K562 (cell line): Measurements from ENCODE around the gene VSIG10L. TPM values are rescaled to one million over a fixed set of nuclear protein-coding genes. Genes with fewer than 3 reads are reported as not detected.

Experiments
- ATAC-seq: fragments of 200-7000 bp; cut with Tn5 transposase; 3 replicates; pipeline ENCODE4 v1.9.1; 2020; ENCODE audit warnings: moderate library complexity
- BruUV-seq: library from RNA; stranded (reverse); fragments of 400-500 nt; replicated peaks from 2 replicates; lab custom pipeline; 2021; lab: Mats Ljungman, UMichigan
- CTCF ChIA-PET: fragments of 300-600 bp; formaldehyde crosslinking; extraction: SDS; loops from one replicate; lab custom pipeline; 2021; ENCODE audit warnings: low intra/inter-chr PET ratio; lab: Yijun Ruan, JAX
- POLR2A ChIA-PET: fragments of 300-600, 350-650 bp; sonication (Branson Sonifier 250); formaldehyde crosslinking; extraction: SDS; loops from one replicate; lab custom pipeline; 2021; ENCODE audit warnings: antibody characterized with exemption, inconsistent platforms; lab: Yijun Ruan, JAX
- DNase-seq, 4 experiments: peaks; one replicate each; pipeline versions ENCODE4 v3.0.0 to v3.0.0-alpha.2; 2011 to 2018; ENCODE audit warnings: low spot score in 3 of 4, mixed read lengths in 3 of 4; ENCODE audit errors: extremely low read depth in 1 of 4
- FAIRE-seq: peaks from 2 replicates; lab custom pipeline; 2011; peaks lifted over from hg19 to GRCh38; lab: Jason Lieb, UNC
- H2AFZ ChIP-seq: 2 replicates; pipeline ENCODE4 v1.6.0; 2011; ENCODE audit warnings: low read depth, low read length, control low read depth, inconsistent platforms
- H3K27ac ChIP-seq: fragments of 200-600 bp; 3 replicates; pipeline ENCODE4 v1.8.0; 2011; ENCODE audit warnings: low read depth, mild to moderate bottlenecking, control low read depth, inconsistent platforms, low read length, moderate library complexity, mixed read lengths; ENCODE audit errors: extremely low read depth
- H3K27me3 ChIP-seq, 2 experiments: fragments of 300-600 bp in 1 of 2; 2 replicates in 1 of 2; 3 replicates in 1 of 2; pipeline versions ENCODE4 v1.6.0 to v1.8.0; 2011; ENCODE audit warnings: inconsistent platforms in 2 of 2, low read length in 2 of 2, mild to moderate bottlenecking in 1 of 2, mixed read lengths in 1 of 2, moderate library complexity in 1 of 2; ENCODE audit not compliant: control insufficient read depth in 2 of 2, insufficient read depth in 2 of 2
- H3K36me3 ChIP-seq: fragments of 300-600 bp; 3 replicates; pipeline ENCODE4 v1.8.0; 2011; ENCODE audit warnings: mild to moderate bottlenecking, low read length, inconsistent platforms; ENCODE audit not compliant: control insufficient read depth, insufficient read depth
- H3K4me1 ChIP-seq, 2 experiments: fragments of 200-600 bp in 1 of 2; replicated peaks in 1 of 2; 2 replicates in 1 of 2; 3 replicates in 1 of 2; pipeline versions ENCODE4 v1.5.1 to v1.8.0; 2011; ENCODE audit warnings: inconsistent platforms in 2 of 2, low read length in 2 of 2, mild to moderate bottlenecking in 1 of 2, mixed read lengths in 1 of 2, moderate library complexity in 1 of 2; ENCODE audit not compliant: control insufficient read depth in 2 of 2, insufficient read depth in 2 of 2
- H3K4me2 ChIP-seq: 2 replicates; pipeline ENCODE4 v1.6.1; 2011; ENCODE audit warnings: low read length, control low read depth, inconsistent platforms, mixed read lengths; ENCODE audit not compliant: insufficient read depth
- H3K4me3 ChIP-seq: fragments of 200-600 bp; sonication (generic), shearing (Covaris generic); 2 replicates; pipeline ENCODE4 v1.5.1; 2016; ENCODE audit warnings: control low read depth, inconsistent platforms
- H3K79me2 ChIP-seq: fragments of 200-600 bp; 3 replicates; pipeline ENCODE4 v1.8.0; 2011; ENCODE audit warnings: low read length, inconsistent platforms; ENCODE audit not compliant: control insufficient read depth, insufficient read depth
- H3K9ac ChIP-seq, 2 experiments: 2 replicates each; pipeline versions ENCODE4 v1.6.0 to v1.6.1; 2011; ENCODE audit warnings: low read depth in 2 of 2, low read length in 2 of 2, control low read depth in 1 of 2, inconsistent platforms in 1 of 2, mild to moderate bottlenecking in 1 of 2, mixed read lengths in 1 of 2; ENCODE audit not compliant: insufficient read depth in 1 of 2
- H3K9me1 ChIP-seq: one replicate; pipeline ENCODE4 v1.6.0; 2011; ENCODE audit warnings: inconsistent platforms, mild to moderate bottlenecking, low read length, moderate library complexity; ENCODE audit not compliant: control insufficient read depth, insufficient read depth
- H3K9me3 ChIP-seq: replicated peaks from 2 replicates; pipeline ENCODE4 v1.5.1; 2011; ENCODE audit warnings: low read depth, low read length, inconsistent platforms; ENCODE audit not compliant: control insufficient read depth, insufficient read depth
- H4K20me1 ChIP-seq: replicated peaks from 2 replicates; pipeline ENCODE4 v1.6.1; 2011; ENCODE audit warnings: low read length, inconsistent platforms, mixed read lengths; ENCODE audit not compliant: control insufficient read depth, insufficient read depth
- CXXC5 ChIP-seq: fragments of 250-450 bp; sonication (Bioruptor Pico); IDR thresholded peaks from 2 replicates; pipeline ENCODE4 v1.8.0; 2022; ENCODE audit warnings: inconsistent platforms, mild to moderate bottlenecking, moderate library complexity
- MAX ChIP-seq: sonication (generic); formaldehyde crosslinking; IDR thresholded peaks from 2 replicates; pipeline ENCODE4 v1.9.0; 2022; ENCODE audit warnings: mild to moderate bottlenecking, missing genetic modification reagents
- POLR2B ChIP-seq: fragments of 450-650 bp; IDR thresholded peaks from 2 replicates; pipeline ENCODE4 v1.6.1; 2018; ENCODE audit warnings: low read depth; ENCODE audit not compliant: partially characterized antibody
- POLR2G ChIP-seq: fragments of 200-400 bp; formaldehyde crosslinking; IDR thresholded peaks from 2 replicates; pipeline ENCODE4 v1.6.1; 2017; ENCODE audit warnings: low read depth, mild to moderate bottlenecking, antibody characterized with exemption, low read length, moderate library complexity
- RBFOX2 ChIP-seq: fragments of 200-400 bp; formaldehyde crosslinking; IDR thresholded peaks from 2 replicates; pipeline ENCODE4 v1.6.1; 2017; ENCODE audit warnings: low read depth, mild to moderate bottlenecking, low read length, moderate library complexity
- RBM25 ChIP-seq: fragments of 200-400 bp; formaldehyde crosslinking; IDR thresholded peaks from 2 replicates; pipeline ENCODE4 v1.6.1; 2018; ENCODE audit warnings: low read length, low read depth, moderate library complexity; ENCODE audit not compliant: severe bottlenecking
- THRAP3 ChIP-seq: fragments of 450-650 bp; IDR thresholded peaks from 2 replicates; pipeline ENCODE4 v1.6.1; 2016; ENCODE audit warnings: mild to moderate bottlenecking, inconsistent platforms, borderline replicate concordance
- ZNF695 ChIP-seq: fragments of 450-650 bp; formaldehyde crosslinking; IDR thresholded peaks from 2 replicates; pipeline ENCODE4 v1.4.0; 2020; ENCODE audit warnings: mild to moderate bottlenecking, moderate library complexity
- ZNF785 ChIP-seq: fragments of 250-450 bp; sonication (Bioruptor Pico); IDR thresholded peaks from 2 replicates; pipeline ENCODE4 v1.4.0; 2020; ENCODE audit warnings: mild to moderate bottlenecking
- WGBS: fragments of 100-300 bp; shearing (Covaris generic); methylation state at CpG from one replicate; pipeline ENCODE4 v1.1.6; 2016; ENCODE audit warnings: low coverage, mixed read lengths; ENCODE audit not compliant: insufficient coverage; ENCODE audit errors: missing lambda C conversion rate; 5-methylcytosine and 5-hydroxymethylcytosine counted together
- in situ Hi-C: fragments of 300-500 bp; cut with MboI; formaldehyde crosslinking; loops from 4 replicates; pipeline ENCODE4 v1.15.0; 2018; ENCODE audit warnings: inconsistent platforms, mixed read lengths
- intact Hi-C: fragments of 100-400 bp; cut with micrococcal nuclease; formaldehyde crosslinking; loops from 2 replicates; pipeline ENCODE4 v1.14.2; 2022
- polyA plus RNA-seq, 8 experiments: library from polyadenylated mRNA; depleted of rRNA in 4 of 8; stranded (reverse) in 5 of 8; unstranded in 3 of 8; fragments of >200 nt; fragmentation: Nextera tagmentation in 2 of 8; fragmentation: Illumina TruSeq in 1 of 8; extraction: Ambion mirVana in 2 of 8; extraction: Trizol in 1 of 8; gene quantifications; 2 replicates each; pipeline versions ENCODE4 v1.2.1 to v1.2.3, GENCODE V29; 2011 to 2014; ENCODE audit warnings: inconsistent platforms in 1 of 8, missing spikeins in 1 of 8
- total RNA-seq, 7 experiments: library from RNA; depleted of rRNA in 6 of 7; stranded (reverse); fragments of >200 nt in 6 of 7; fragmentation: Illumina TruSeq in 2 of 7; extraction: Trizol in 2 of 7; gene quantifications; 2 replicates each; pipeline versions ENCODE4 v1.2.1 to v1.2.3, GENCODE V29; 2011 to 2021; ENCODE audit warnings: low replicate concordance in 1 of 7

VSIG10L gene
- total and polyA plus RNA-seq, 9 of the 15 experiments (the other 6 are each of a cell fraction or from before 2014, with no cell fraction given) = 1.1 to 7.6 (median 2.2) TPM

DNA sequence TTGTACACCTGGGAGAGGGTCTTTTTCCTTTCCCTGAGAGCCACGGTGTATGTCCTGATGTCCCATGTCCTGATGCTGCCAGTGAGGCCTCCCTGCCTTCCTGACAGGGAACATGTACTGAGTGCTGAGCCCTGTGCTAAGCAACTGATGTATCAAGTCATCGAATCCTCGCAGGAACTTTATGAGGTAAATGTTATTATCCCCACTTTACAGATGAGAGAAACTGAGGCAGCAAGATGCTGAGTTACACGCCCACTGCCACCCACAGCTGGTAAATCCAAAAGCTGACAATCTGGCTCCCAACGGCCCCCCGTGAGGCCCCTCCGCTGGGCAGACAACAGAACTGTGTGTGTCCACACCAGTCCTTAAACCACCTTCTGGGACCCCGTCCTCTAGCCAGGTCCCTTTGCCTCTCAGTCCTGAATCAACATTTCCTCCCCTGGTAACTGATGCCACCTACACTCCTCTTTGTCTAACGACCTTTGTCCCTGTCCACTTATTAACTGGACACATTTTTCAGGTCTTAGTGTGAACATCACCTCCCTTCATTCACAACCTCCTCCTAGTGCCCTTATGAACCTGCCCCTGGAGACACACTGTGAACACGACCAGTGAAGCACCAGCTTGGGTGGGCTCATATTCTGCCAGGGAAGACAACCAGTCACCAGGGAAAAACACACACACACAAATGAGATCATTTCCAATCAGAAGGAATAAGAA, 5.4 kb upstream of the VSIG10L start:
- peaks cover 5% of the 10 kb centered on the region for H3K9me1 ChIP-seq
- H3K27me3 ChIP-seq = no peaks in the 10 kb centered on the region
- ATAC-seq = no peak
- peaks cover 71% of the 10 kb centered on the region for H3K36me3 ChIP-seq
- POLR2A ChIA-PET = interaction anchor here (0.6 to 1.0 kb wide), 2 partner anchors 19 to 32 kb away, joined by 3 read pairs; partner anchors contain the start of gene ETFB
- no peak overlapping the region for H3K9ac ChIP-seq
- peaks cover 31 to 36% of the 10 kb centered on the region in 2 experiments for H3K4me1 ChIP-seq
- H3K4me3 ChIP-seq = no peak overlapping the region
- in situ Hi-C loops = no loop called here
- H2AFZ ChIP-seq = no peak overlapping the region
- DNase-seq = no peak
- H4K20me1 ChIP-seq = no peaks in the 10 kb centered on the region
- H3K79me2 ChIP-seq = no peaks in the 10 kb centered on the region
- intact Hi-C loops = no loop called here
- WGBS = 62% methylated on average over 10 of the region's 10 CpGs
- CTCF ChIA-PET = no interaction called here
- H3K27ac ChIP-seq = no peak overlapping the region
- H3K4me2 ChIP-seq = no peak overlapping the region
- no peaks in the 10 kb centered on the region for H3K9me3 ChIP-seq
- TF ChIP-seq RBM25 = peak; percentile 17
- no peak for TF ChIP-seq ZNF785
- TF ChIP-seq POLR2B = peak; percentile 17
- no TSS peak for BruUV-seq
- FAIRE-seq = no peak

- Histone ChIP-seq H3K27ac (no peak overlapping the region), H3K36me3 (peaks cover 65% of the 10 kb centered on the region), H3K27me3 (no peaks in the 10 kb centered on the region), H3K4me3 (no peak overlapping the region), H3K9ac (no peak overlapping the region; a peak in 1 of 4 replicates), H3K79me2 (no peaks in the 10 kb centered on the region), H3K9me3 (no peaks in the 10 kb centered on the region), H3K4me2 (no peak overlapping the region), H2AFZ (no peak overlapping the region), H4K20me1 (no peaks in the 10 kb centered on the region), H3K9me1 (peaks cover 5% of the 10 kb centered on the region), H3K4me1 (peaks cover 33 to 39% of the 10 kb centered on the region in 2 experiments)
- CTCF ChIA-PET = no interaction called here
- ATAC-seq (no peak), DNase-seq (no peak), FAIRE-seq (no peak)
- WGBS = 82% methylated on average over 10 of the region's 17 CpGs
- TF ChIP-seq POLR2G (peak; percentile 64), THRAP3 (no peak), ZNF695 (CRISPR knock-in tag) (no peak), MAX (CRISPR knock-in tag) (no peak), CXXC5 (CRISPR knock-in tag) (no peak), RBFOX2 (peak; percentile 41; the same call in 1 of the 2 replicates)
- POLR2A ChIA-PET = interaction anchor here (0.5 to 0.6 kb wide), 2 partner anchors 12 to 33 kb away, joined by 3 read pairs; no protein-coding TSS in a partner anchor
- no TSS peak for BruUV-seq
- intact Hi-C loops = no loop called here
- in situ Hi-C loops = no loop called here
These were observed 4.8 kb upstream of the VSIG10L start for GRCh38 chr19:51346742-51347141.
